HuH-7.5 (cell line): ENCODE data around the gene FAS.

Source experiments
- DNase-seq: peaks from one replicate; pipeline ENCODE4 v3.0.0; 2011; ENCODE audit warnings: low spot score

Gene FAS

DNA sequence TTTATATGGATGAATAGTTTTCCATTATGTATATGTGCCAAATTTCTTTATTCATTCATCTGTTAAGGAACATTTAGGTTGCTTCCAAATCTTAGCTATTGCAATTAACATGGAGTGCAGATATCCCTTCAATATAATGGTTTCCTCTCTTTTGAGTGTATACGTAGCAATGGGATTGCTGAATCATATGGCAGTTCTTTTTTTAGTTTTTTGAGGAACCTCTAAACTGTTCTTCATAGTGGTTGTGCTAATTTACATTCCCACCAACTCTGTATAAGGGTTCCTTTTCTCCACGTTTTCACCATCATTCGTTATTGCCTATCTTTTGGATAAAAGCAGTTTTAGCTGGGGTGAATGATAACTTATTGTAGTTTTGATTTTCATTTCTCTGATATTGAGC lies 46.5 kb downstream of the FAS start:
- no peak for DNase-seq

DNA sequence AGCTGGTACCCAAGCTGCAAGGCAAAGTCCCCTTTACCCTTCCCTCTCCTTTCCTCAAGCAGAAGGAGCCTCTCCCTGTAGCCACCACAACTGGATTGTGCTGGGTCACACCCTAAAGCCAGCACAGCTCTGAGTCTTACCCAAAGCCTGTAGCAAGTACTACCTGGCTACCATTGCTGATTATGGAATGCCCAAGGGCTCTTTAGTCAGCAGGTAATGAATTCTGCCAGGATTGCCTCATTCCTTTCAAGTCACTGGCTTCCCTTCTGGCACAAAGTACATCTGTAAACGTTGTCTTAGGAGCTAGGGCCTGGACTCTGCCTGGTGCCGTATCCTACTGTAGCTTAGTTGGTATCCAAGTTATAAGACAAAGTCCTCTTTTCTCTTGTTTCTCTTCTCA lies 52.0 kb downstream of the FAS start:
- no peak for DNase-seq

DNA sequence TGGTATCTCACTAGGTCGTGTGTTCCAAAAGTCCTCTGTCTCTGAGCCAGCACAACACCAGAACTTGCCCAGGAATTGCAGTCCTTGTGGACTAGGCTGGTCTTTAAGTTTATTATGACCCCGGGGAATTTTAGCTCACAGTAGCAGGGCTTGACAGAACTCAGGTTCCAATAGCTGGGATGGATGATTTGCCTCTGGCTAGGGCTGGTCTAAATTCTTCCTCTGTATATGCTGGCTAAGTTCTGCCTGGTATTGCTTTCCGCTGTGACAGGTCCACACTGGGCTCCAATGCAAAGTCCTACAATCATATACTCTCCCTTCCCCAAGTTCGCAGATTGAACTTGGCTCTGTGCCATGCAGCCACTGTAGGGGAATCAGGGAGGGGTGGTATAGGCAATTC lies 52.5 kb downstream of the FAS start:
- no peak for DNase-seq

GRCh38 chr10:89047397-89047796 lies 56.8 kb downstream of the FAS start:
- no peak for DNase-seq

DNA sequence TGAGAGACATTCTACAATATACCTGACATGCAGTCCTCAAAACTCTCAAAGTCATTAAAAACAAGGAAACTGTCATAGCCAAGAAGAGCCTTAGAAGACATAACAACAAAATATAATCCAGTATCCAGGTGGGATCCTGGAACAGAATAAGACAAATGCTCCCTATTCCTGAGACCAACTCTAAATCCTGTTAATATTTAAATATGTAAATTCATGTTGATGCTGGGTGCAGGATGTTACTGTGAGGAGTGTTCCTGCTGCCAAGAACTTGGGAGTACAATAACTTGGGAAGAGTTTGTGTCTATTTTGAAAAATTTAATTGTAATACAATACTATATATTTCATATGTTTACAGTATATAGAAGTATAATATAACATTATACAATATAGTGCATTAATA lies 61.0 kb downstream of the FAS start:
- DNase-seq = no peak

DNA sequence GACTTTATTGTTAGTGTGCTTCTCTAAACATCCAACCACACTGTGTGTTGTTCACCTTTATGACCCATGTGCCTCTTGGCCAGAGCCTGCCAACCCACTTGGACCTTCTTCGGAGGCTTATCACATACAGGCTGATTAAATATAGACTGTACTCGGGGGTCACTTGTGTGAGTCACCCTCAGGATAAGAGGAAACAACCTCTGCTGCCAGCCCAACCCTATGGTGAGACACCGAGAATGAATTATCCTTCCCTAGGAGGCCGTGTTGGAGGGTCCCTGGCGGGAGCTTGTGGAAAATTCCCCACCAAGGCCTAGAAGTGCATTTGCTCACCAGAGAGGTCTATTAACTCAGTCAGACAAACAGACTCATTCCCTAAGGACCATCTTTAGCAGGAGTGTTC lies 63.0 kb downstream of the FAS start:
- no peak for DNase-seq

DNA sequence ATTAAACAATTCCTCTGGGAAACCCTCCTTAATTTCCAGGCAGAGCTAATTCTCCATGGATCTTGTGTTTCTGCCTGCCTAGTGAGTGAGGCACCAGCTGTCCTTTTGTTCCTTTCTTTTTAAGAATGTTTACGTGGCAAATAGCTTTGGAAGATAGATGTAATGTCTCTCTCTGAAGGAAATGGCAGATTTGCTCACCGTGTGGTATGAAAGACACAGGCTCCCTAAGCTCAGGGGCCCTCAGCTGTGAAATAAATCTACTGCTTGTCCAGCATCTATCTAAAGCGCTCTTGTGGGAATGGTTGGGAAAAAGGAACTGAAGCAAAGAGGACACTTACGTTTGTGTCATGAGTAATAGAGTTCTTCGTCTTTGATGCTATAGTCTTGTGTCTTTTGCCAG lies 64.6 kb downstream of the FAS start:
- DNase-seq = no peak

- DNase-seq = no peak
Measured at GRCh38 chr10:89062861-89063260, 72.3 kb downstream of the FAS start.

DNA sequence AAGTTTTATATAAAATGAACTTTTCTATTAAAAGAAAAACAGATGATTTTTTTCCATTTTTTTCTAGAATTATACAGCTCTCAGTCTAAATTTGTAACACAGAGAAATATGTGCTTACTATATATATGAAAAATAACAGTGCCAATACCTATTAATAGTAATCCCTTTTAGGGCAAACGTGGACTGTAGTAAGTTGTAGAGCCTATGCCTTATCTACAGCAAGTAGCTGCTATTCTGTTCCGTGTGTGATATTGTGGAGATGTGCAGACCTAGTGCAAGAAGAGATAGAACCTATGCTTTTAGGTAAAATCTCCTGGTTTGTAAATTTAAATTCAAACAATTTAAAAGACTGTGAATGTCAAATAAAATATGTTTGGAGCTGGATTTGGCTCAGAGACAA lies 72.9 kb downstream of the FAS start:
- DNase-seq = no peak

- DNase-seq = no peak
Measured at GRCh38 chr10:89064748-89065147, 74.2 kb downstream of the FAS start.
